Psoas muscle (tissue), 8 donors: ENCODE measurements around the gene TM2D1. TPM values are rescaled to one million over a fixed set of nuclear protein-coding genes. Genes with fewer than 3 reads are reported as not detected.
"Not testable (repeated sequence)": the region's sequence is repeated elsewhere in the genome, so short reads cannot be mapped to it uniquely, and the experiment has no call there.

Experiments used
- ATAC-seq, 4 donors: fragments of 200-7000 bp; cut with Tn5 transposase; one replicate each; pipeline ENCODE4 v1.9.1; 2020; ENCODE audit warnings: moderate library complexity in 3 of 4, mild to moderate bottlenecking in 2 of 4
- DNase-seq, 2 donors: peaks; one replicate each; pipeline ENCODE4 v3.0.0-alpha.2; 2020
- H3K27ac ChIP-seq: fragments of 200-600 bp; one replicate; pipeline ENCODE4 v1.8.0; 2022
- H3K27me3 ChIP-seq, 3 donors: fragments of 200-600 bp in 1 of 3; one replicate each; pipeline versions ENCODE4 v1.6.1 to v1.8.0; 2013 to 2022; ENCODE audit warnings: low read length in 2 of 3, mild to moderate bottlenecking in 2 of 3, moderate library complexity in 1 of 3; ENCODE audit not compliant: insufficient read depth in 3 of 3
- H3K36me3 ChIP-seq, 2 donors: fragments of 200-600 bp in 1 of 2; one replicate each; pipeline versions ENCODE4 v1.6.1 to v1.8.0; 2013 to 2022; ENCODE audit warnings: low read depth in 1 of 2, mild to moderate bottlenecking in 1 of 2, moderate library complexity in 1 of 2; ENCODE audit not compliant: insufficient read depth in 1 of 2
- H3K4me1 ChIP-seq: fragments of 200-600 bp; one replicate; pipeline ENCODE4 v1.8.0; 2022
- H3K4me3 ChIP-seq: fragments of 200-600 bp; one replicate; pipeline ENCODE4 v1.8.0; 2022; ENCODE audit warnings: mild to moderate bottlenecking
- H3K9me3 ChIP-seq: fragments of 200-600 bp; one replicate; pipeline ENCODE4 v1.8.0; 2022
- CTCF ChIP-seq: fragments of 200-600 bp; IDR thresholded peaks from one replicate; pipeline ENCODE4 v1.8.0; 2022; ENCODE audit warnings: antibody characterized with exemption
- WGBS, 3 donors: extraction: QIAGEN DNeasy Blood & Tissue Kit; methylation state at CpG; one replicate each; pipeline versions ENCODE4 v1.1.6 to v1.1.7; 2013; 5-methylcytosine and 5-hydroxymethylcytosine counted together
- intact Hi-C, 2 donors: fragments of 100-400 bp; cut with DNase I; formaldehyde crosslinking; loops; one replicate each; pipeline versions ENCODE4 v1.11.0 to v1.14.2; 2022
- polyA plus RNA-seq, 3 donors: library from polyadenylated mRNA; stranded (reverse); fragments of 200-250 nt; gene quantifications; one replicate each; pipeline ENCODE4 v1.2.3, GENCODE V29; 2013
- total RNA-seq, 4 donors: library from RNA; stranded (reverse); fragmentation: NEBNext Ultra II Directional in 2 of 4; extraction: Animal tissue kit (Norgen Biotek cat#: 25700) in 2 of 4; gene quantifications; one replicate each; pipeline versions ENCODE4 v1.2.1 to v1.2.4, GENCODE V29; 2021 to 2023
- donor health status: healthy with polysubstance abuse.
- donor health status: DM: no; HTN: no; CAD: no; lungs with moderate emphysema.
- donor health status: Bipolar disorder and iron deficiency.
- donor health status: healthy.
- donor health status: DM: yes; HTN: yes; CAD: no.
- donor health status: DM: no; HTN: no; CAD: no.
- donor health status: DM: no; HTN: no; CAD: no.
- donor health status: DM: yes; HTN: yes; CAD: no.

Gene TM2D1
- total and polyA plus RNA-seq, 7 donors: 29.5 to 52.9 (median 32.8) TPM

DNA sequence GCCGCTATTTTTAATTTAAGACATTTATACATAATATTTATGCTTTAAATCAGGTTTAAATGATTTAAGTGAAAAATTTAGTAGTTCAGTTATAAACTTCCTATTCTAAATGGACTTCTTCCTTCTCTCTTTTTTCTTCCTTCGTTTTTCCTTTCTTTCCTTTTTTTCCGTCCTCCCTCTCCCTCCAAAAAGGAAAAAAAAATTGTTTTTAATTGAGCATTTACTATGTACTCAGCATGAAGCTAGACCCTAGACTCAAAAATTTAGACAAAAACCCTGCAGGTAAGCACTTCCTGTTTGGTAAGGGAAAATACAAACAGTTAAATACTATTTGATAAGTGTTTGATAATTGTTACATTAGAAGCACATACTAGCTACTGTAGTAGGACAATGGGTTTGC is 2.6 kb upstream of the TM2D1 start:
- 77 to 88% (median 87%) methylated on average over 3 of the region's 3 CpGs for WGBS, 3 donors
- H3K27me3 ChIP-seq: no peaks in the 10 kb centered on the region
- peaks cover 17% of the 10 kb centered on the region for H3K4me1 ChIP-seq
- H3K4me3 ChIP-seq: no peak overlapping the region
- H3K36me3 ChIP-seq: peaks cover 0 to 6% of the 10 kb centered on the region in 2 donors
- H3K27ac ChIP-seq: no peak overlapping the region
- H3K9me3 ChIP-seq: no peaks in the 10 kb centered on the region
- intact Hi-C loops: loop anchor here in 1 of 2 donors (10.0 kb wide), 1 partner anchor 673 kb away; no protein-coding TSS in a partner anchor
- DNase-seq: no peak
- no peak for ATAC-seq
- no peak for TF ChIP-seq CTCF

GRCh38 chr1:61724506-61724812 is 482 bp downstream of the TM2D1 start:
- Histone ChIP-seq H3K27ac (peak overlapping the region; percentile 95), H3K27me3 (no peaks in the 10 kb centered on the region), H3K9me3 (no peaks in the 10 kb centered on the region), H3K36me3 (peaks cover 0 to 20% of the 10 kb centered on the region in 2 donors), H3K4me3 (peak overlapping the region; percentile 96), H3K4me1 (peaks cover 17% of the 10 kb centered on the region)
- intact Hi-C loops: loop anchor here (2.0 to 10.0 kb wide), 2 partner anchors 18 to 670 kb away; partner anchors contain the start of gene PATJ (in 1 of the 2)
- ATAC-seq: peak in 1 of 4 donors; percentile 7
- TF ChIP-seq CTCF: no peak
- 1 to 3% (median 3%) methylated on average over 3 of the region's 3 CpGs for WGBS, 3 donors
- DNase-seq: no peak

GRCh38 chr1:61718996-61719663 is 5.8 kb downstream of the TM2D1 start:
- intact Hi-C loops, H3K9me3 ChIP-seq, H3K27ac ChIP-seq, H3K4me3 ChIP-seq, ATAC-seq, DNase-seq, H3K27me3 ChIP-seq: not testable (repeated sequence)
- Histone ChIP-seq H3K4me1 (peaks cover 12% of the 10 kb centered on the region), H3K36me3 (peaks cover 0 to 38% of the 10 kb centered on the region in 2 donors)
- WGBS, 3 donors: 93 to 95% (median 94%) methylated on average over 8 of the region's 8 CpGs

- H3K27ac ChIP-seq: no peak overlapping the region
- no peaks in the 10 kb centered on the region for H3K9me3 ChIP-seq
- no peaks in the 10 kb centered on the region for H3K27me3 ChIP-seq
- no peak for TF ChIP-seq CTCF
- H3K4me3 ChIP-seq: no peak overlapping the region
- H3K4me1 ChIP-seq: no peaks in the 10 kb centered on the region
- no peak for DNase-seq
- peaks cover 0 to 30% of the 10 kb centered on the region in 2 donors for H3K36me3 ChIP-seq
- intact Hi-C loops: no loop called here
- ATAC-seq: no peak
Observed at GRCh38 chr1:61711969-61712368, 13.0 kb downstream of the TM2D1 start.

- intact Hi-C loops: not testable (repeated sequence)
- WGBS, 3 donors: 95 to 97% (median 96%) methylated on average over 4 of the region's 4 CpGs
Observed at GRCh38 chr1:61711257-61711656, 13.7 kb downstream of the TM2D1 start.

GRCh38 chr1:61709908-61710289 is 15.0 kb downstream of the TM2D1 start:
- intact Hi-C loops: no loop called here
- peaks cover 0 to 47% of the 10 kb centered on the region in 2 donors for H3K36me3 ChIP-seq
- ATAC-seq: no peak

More at GRCh38 chr1:61711257-61711656, 13.7 kb downstream of the TM2D1 start:
- H3K36me3 ChIP-seq: peaks cover 0 to 33% of the 10 kb centered on the region in 2 donors
- not testable (repeated sequence) for ATAC-seq, H3K9me3 ChIP-seq, DNase-seq, H3K4me3 ChIP-seq, H3K27ac ChIP-seq, H3K27me3 ChIP-seq, H3K4me1 ChIP-seq

More at GRCh38 chr1:61709908-61710289, 15.0 kb downstream of the TM2D1 start:
- no peak for DNase-seq
- WGBS, 3 donors: 81 to 95% (median 89%) methylated on average over 2 of the region's 2 CpGs
- H3K9me3 ChIP-seq: no peaks in the 10 kb centered on the region
- no peaks in the 10 kb centered on the region for H3K27me3 ChIP-seq
- H3K27ac ChIP-seq: no peak overlapping the region
- TF ChIP-seq CTCF: no peak
- no peak overlapping the region for H3K4me3 ChIP-seq
- no peaks in the 10 kb centered on the region for H3K4me1 ChIP-seq
